ENCODE results near the gene SH2B3.

The SH2B3 gene

DNA sequence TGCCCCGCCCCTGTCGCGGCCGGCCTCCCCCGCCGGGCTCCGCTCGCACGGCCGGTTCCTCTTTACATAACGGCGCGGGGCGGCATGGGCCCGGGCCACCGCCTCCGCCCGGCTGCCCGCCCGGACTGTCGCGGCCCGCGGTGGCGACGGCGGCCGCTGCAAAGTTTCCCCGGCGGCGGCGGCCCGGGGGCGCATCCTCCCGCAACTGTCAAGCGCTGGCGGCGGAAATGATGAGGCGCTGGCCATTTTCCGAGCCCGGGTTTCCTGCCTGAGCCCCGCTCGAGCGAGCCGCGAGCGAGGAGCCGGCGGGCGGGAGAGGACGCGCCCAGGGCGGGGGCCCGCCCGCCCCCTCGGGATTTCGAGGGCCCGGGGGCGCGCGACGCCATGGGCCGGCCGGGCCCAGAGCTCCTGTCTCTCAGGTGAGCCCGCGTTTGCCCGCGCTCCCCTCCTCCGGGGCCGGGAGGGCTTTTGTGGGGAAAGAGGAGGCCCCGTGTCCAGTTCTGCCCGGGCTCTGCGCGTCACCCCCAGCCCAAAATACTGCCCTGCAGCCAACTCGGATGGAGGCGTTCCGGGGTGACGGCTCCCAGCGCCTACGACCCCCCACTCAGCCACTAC is at the start of gene SH2B3:
SH2B3 (plus strand) TSS at position 65 of the 615 bp plus-strand sequence. CDS start 12,223 bp downstream, outside the sequence.
- DNase-seq (ENCODE audit: low read depth) = peak; percentile 54
- TF ChIP-seq, protein P1, sequence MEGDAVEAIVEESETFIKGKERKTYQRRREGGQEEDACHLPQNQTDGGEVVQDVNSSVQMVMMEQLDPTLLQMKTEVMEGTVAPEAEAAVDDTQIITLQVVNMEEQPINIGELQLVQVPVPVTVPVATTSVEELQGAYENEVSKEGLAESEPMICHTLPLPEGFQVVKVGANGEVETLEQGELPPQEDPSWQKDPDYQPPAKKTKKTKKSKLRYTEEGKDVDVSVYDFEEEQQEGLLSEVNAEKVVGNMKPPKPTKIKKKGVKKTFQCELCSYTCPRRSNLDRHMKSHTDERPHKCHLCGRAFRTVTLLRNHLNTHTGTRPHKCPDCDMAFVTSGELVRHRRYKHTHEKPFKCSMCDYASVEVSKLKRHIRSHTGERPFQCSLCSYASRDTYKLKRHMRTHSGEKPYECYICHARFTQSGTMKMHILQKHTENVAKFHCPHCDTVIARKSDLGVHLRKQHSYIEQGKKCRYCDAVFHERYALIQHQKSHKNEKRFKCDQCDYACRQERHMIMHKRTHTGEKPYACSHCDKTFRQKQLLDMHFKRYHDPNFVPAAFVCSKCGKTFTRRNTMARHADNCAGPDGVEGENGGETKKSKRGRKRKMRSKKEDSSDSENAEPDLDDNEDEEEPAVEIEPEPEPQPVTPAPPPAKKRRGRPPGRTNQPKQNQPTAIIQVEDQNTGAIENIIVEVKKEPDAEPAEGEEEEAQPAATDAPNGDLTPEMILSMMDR (conservative IDR thresholded peaks at IDR 0.05; ENCODE audit: control insufficient read depth, insufficient read depth, low read depth, low read length) = no peak
- peak within 1 kb of the TSS; percentile 84 for H3K4me3 ChIP-seq (ENCODE audit: control insufficient read depth, low read depth, low read length)

GRCh38 chr12:111359231-111359913 is 46.4 kb upstream of the SH2B3 start:
- H3K4me3 ChIP-seq (ENCODE audit: control insufficient read depth, low read depth, low read length) = no peak overlapping the region
- no peak for DNase-seq (ENCODE audit: low read depth)
- TF ChIP-seq, protein P1 (conservative IDR thresholded peaks at IDR 0.05; ENCODE audit: control insufficient read depth, insufficient read depth, low read depth, low read length) = no peak

DNA sequence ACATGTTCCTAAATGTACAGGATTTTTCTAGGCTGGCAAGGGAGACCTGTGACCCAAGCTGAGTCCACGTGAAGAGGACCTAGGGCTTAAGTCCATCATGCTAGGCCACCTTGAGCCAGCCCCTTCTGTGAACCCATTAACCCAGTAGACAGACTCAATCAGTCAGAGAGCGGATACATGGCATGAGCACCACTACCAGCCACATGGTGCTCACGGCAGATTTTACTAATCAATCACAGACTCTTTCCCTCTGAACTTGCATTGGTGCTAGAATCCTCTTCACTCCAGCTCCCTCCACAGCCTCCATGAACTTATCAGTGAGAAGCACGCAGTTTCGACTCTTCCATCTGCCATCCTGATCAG is 45.8 kb upstream of the SH2B3 start:
- no peak for DNase-seq (ENCODE audit: low read depth)
- TF ChIP-seq, protein P1 (conservative IDR thresholded peaks at IDR 0.05; ENCODE audit: control insufficient read depth, insufficient read depth, low read depth, low read length) = no peak
- no peak overlapping the region for H3K4me3 ChIP-seq (ENCODE audit: control insufficient read depth, low read depth, low read length)

GRCh38 chr12:111360325-111360930 is 45.3 kb upstream of the SH2B3 start:
- no peak overlapping the region for H3K4me3 ChIP-seq (ENCODE audit: control insufficient read depth, low read depth, low read length)
- TF ChIP-seq, protein P1 (conservative IDR thresholded peaks at IDR 0.05; ENCODE audit: control insufficient read depth, insufficient read depth, low read depth, low read length) = no peak
- no peak for DNase-seq (ENCODE audit: low read depth)

DNA sequence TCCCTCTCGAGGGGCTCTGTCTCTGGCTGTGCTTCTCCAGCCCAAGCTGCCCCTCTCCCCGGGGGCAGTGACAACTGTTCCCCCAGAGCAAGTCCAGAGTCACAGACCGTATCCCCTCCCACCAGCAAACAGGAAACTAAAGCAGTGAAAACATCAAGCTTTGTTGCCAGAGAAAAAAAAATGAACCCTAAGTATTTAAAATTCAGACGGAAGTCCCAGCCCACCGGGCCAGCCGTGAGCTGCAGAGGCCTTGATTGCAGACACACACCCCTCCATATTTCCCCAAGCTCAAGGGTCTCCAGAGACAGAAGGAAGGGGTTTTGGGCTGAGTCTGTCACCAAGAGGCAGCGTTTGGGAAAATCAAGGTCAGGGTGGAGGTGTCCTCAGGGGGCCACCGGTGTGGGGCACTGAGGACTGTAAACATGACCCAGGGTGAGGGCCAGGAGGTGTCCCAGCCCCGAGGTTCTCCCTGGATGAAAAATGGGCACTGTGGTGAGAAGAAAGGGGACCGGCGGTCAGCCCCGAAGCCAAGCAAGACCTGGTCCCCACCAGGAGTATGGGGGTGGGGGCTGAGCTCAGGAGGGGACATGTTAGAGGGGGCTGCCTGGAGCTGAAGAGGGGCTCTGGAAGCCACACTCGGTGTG is 44.5 kb upstream of the SH2B3 start:
- no peak overlapping the region for H3K4me3 ChIP-seq (ENCODE audit: control insufficient read depth, low read depth, low read length)
- TF ChIP-seq, protein P1 (conservative IDR thresholded peaks at IDR 0.05; ENCODE audit: control insufficient read depth, insufficient read depth, low read depth, low read length) = no peak
- DNase-seq (ENCODE audit: low read depth) = no peak

DNA sequence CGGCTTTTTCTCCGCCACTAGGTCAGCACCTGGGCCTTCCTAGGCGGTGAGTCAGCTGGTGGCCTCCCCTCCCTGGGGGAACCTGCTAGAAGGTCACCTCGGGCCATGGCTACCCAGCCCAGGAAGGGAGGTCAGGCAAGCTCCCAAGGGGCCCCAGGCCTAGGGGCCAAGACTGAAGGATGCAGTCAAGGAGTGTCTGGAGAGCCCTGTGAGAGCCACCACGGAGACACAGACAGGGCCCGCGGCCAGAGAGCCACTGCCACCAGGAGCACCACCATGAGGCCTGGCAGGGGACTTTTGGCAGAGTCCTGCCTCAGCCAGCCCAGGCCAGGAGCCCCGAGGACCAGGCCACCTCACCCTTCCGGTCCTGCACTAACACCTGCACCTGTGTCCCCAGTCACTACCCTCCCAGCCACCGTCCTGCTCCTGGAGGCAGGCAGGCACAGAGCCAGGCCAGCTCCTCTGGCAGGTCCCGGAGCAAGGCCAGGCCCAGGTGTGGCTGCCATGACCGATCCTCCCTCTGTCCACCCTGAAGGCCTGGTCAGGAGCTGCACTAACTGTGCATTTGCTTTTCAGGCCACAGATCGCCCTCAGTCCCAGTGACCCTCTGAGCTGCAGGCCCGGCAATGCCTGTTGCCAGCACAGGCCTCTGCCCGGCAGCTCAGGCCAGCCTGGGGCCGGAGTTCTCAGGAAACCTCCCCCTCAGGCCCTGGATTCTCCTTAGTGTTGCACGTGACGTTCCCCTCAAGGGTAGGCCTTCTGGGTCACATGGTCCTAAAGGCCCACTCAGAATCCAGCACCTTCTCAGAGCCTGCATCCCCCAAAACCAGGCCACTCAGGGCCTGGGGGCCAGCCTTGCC is 43.8 kb upstream of the SH2B3 start:
- no peak for DNase-seq (ENCODE audit: low read depth)
- TF ChIP-seq, protein P1 (conservative IDR thresholded peaks at IDR 0.05; ENCODE audit: control insufficient read depth, insufficient read depth, low read depth, low read length) = no peak
- H3K4me3 ChIP-seq (ENCODE audit: control insufficient read depth, low read depth, low read length) = no peak overlapping the region
